ENCODE results near the gene ZNF276.
A peak's percentile ranks its signal among the peaks of the same experiment; 100 is the strongest.
"Not testable (repeated sequence)": the region's sequence is repeated elsewhere in the genome, so short reads cannot be mapped to it uniquely, and the experiment has no call there.

The ZNF276 gene

GRCh38 chr16:89696670-89697128 is 24.6 kb upstream of the ZNF276 start:
- peak; percentile 72 for DNase-seq (ENCODE audit: low spot score)

- no peak for DNase-seq (ENCODE audit: low spot score)
Observed at GRCh38 chr16:89697161-89697615, 24.1 kb upstream of the ZNF276 start.

GRCh38 chr16:89697616-89698331 is 23.6 kb upstream of the ZNF276 start:
- no peak for DNase-seq (ENCODE audit: low spot score)

- not testable (repeated sequence) for DNase-seq (ENCODE audit: low spot score)
Observed at GRCh38 chr16:89698717-89699116, 22.6 kb upstream of the ZNF276 start.

- not testable (repeated sequence) for DNase-seq (ENCODE audit: low spot score)
Observed at GRCh38 chr16:89699629-89700099, 21.7 kb upstream of the ZNF276 start.

GRCh38 chr16:89700100-89700648 is 21.2 kb upstream of the ZNF276 start:
- peak; percentile 97 for DNase-seq (ENCODE audit: low spot score)

- DNase-seq (ENCODE audit: low spot score): no peak
Observed at GRCh38 chr16:89700649-89701424, 20.5 kb upstream of the ZNF276 start.

GRCh38 chr16:89701425-89702406 is 19.6 kb upstream of the ZNF276 start, which contains the start of gene SPATA2L:
TSS of gene SPATA2L (minus strand) at chr16:89701705. CDS start at chr16:89701232, 473 bp downstream.
- peak; percentile 97 for DNase-seq (ENCODE audit: low spot score)

GRCh38 chr16:89704281-89704680 is 17.1 kb upstream of the ZNF276 start:
- DNase-seq (ENCODE audit: low spot score): peak; percentile 51

GRCh38 chr16:89705006-89705405 is 16.3 kb upstream of the ZNF276 start:
- DNase-seq (ENCODE audit: low spot score): no peak

GRCh38 chr16:89706518-89707260 is 14.6 kb upstream of the ZNF276 start:
- DNase-seq (ENCODE audit: low spot score): no peak

GRCh38 chr16:89707695-89708094 is 13.6 kb upstream of the ZNF276 start:
- no peak for DNase-seq (ENCODE audit: low spot score)

- DNase-seq (ENCODE audit: low spot score): no peak
Observed at GRCh38 chr16:89708481-89708931, 12.8 kb upstream of the ZNF276 start.

GRCh38 chr16:89709166-89709565 is 12.2 kb upstream of the ZNF276 start:
- DNase-seq (ENCODE audit: low spot score): no peak

- DNase-seq (ENCODE audit: low spot score): no peak
Observed at GRCh38 chr16:89709716-89710432, 11.5 kb upstream of the ZNF276 start.

- no peak for DNase-seq (ENCODE audit: low spot score)
Observed at GRCh38 chr16:89710709-89711564, 10.4 kb upstream of the ZNF276 start.

GRCh38 chr16:89711601-89712273 is 9.6 kb upstream of the ZNF276 start:
- peak; percentile 87 for DNase-seq (ENCODE audit: low spot score)

GRCh38 chr16:89712274-89712781 is 9.0 kb upstream of the ZNF276 start:
- DNase-seq (ENCODE audit: low spot score): no peak
